NCI-H2029 (cell line): ENCODE results near the gene LRP1.

ENCODE experiments used
- DNase-seq: peaks from one replicate; lab custom pipeline; 2025; lab: John Stamatoyannopoulos, UW

Gene LRP1

GRCh38 chr12:57223191-57224165 is 95.2 kb downstream of the LRP1 start:
- DNase-seq = no peak

GRCh38 chr12:57224278-57224972 is 96.1 kb downstream of the LRP1 start:
- no peak for DNase-seq

GRCh38 chr12:57224973-57225679 is 96.8 kb downstream of the LRP1 start:
- DNase-seq = peak; percentile 67

GRCh38 chr12:57225680-57226210 is 97.5 kb downstream of the LRP1 start:
- DNase-seq = no peak

GRCh38 chr12:57226588-57227314 is 98.5 kb downstream of the LRP1 start:
- no peak for DNase-seq

- DNase-seq = peak; percentile 70
Measured at GRCh38 chr12:57227315-57228115, 99.2 kb downstream of the LRP1 start.

GRCh38 chr12:57229046-57229633 is 100.9 kb downstream of the LRP1 start:
- no peak for DNase-seq

- peak; percentile 97 for DNase-seq
Measured at GRCh38 chr12:57229634-57230380, 101.5 kb downstream of the LRP1 start, which contains the start of gene SHMT2. TSS of gene SHMT2 (plus strand) at chr12:57229711. CDS start at chr12:57229779, 68 bp downstream.

GRCh38 chr12:57230381-57231155 is 102.3 kb downstream of the LRP1 start:
- no peak for DNase-seq

- DNase-seq = no peak
Measured at GRCh38 chr12:57231276-57232021, 103.2 kb downstream of the LRP1 start.

GRCh38 chr12:57232156-57232756 is 104.0 kb downstream of the LRP1 start:
- no peak for DNase-seq

GRCh38 chr12:57233357-57234232 is 105.3 kb downstream of the LRP1 start:
- DNase-seq = no peak

GRCh38 chr12:57234233-57234570 is 105.9 kb downstream of the LRP1 start:
- no peak for DNase-seq

- DNase-seq = no peak
Measured at GRCh38 chr12:57234571-57235016, 106.3 kb downstream of the LRP1 start.

GRCh38 chr12:57235017-57235727 is 106.9 kb downstream of the LRP1 start:
- peak; percentile 56 for DNase-seq

GRCh38 chr12:57235728-57236131 is 107.4 kb downstream of the LRP1 start:
- no peak for DNase-seq
